SU-DHL-6 (cell line): ENCODE data around the gene GNB3.

Source experiments
- CTCF ChIP-seq: fragments of 200-600 bp; sonication (generic); IDR thresholded peaks from one replicate; pipeline ENCODE4 v1.5.1; 2017; ENCODE audit warnings: antibody characterized with exemption, mild to moderate bottlenecking, low read length, moderate library complexity; ENCODE audit not compliant: insufficient read depth, poor library complexity, severe bottlenecking
- EZH2phosphoT487 ChIP-seq: fragments of 200-600 bp; sonication (generic), shearing (Covaris generic); conservative IDR thresholded peaks from 2 replicates; pipeline ENCODE4 v1.6.1; 2018; ENCODE audit warnings: mild to moderate bottlenecking, antibody characterized with exemption, low read length, moderate library complexity, mixed read lengths

GRCh38 chr12:6813363-6813762 lies 27.4 kb upstream of the GNB3 start:
- no peak for TF ChIP-seq CTCF
- no peak for TF ChIP-seq EZH2phosphoT487
